SK-N-SH (cell line): ENCODE results near the gene NDC80. TPM values are rescaled to one million over a fixed set of nuclear protein-coding genes. Genes with fewer than 3 reads are reported as not detected.
"Not testable (repeated sequence)": the region's sequence is repeated elsewhere in the genome, so short reads cannot be mapped to it uniquely, and the experiment has no call there.

Experiments
- CTCF ChIA-PET: fragments of 300-600, 350-600 bp; formaldehyde crosslinking; extraction: SDS; loops from one replicate; lab custom pipeline; 2021; lab: Yijun Ruan, JAX
- POLR2A ChIA-PET: fragments of 350-600 bp; sonication (Branson Sonifier 250); formaldehyde crosslinking; extraction: SDS; loops from one replicate; lab custom pipeline; 2020; ENCODE audit warnings: antibody characterized with exemption, inconsistent platforms; lab: Yijun Ruan, JAX
- DNase-seq: peaks from one replicate; pipeline ENCODE4 v3.0.0; 2012
- H2AFZ ChIP-seq: fragments of 200-600 bp; sonication (generic); 2 replicates; pipeline ENCODE4 v1.8.1; 2016; ENCODE audit warnings: antibody characterized with exemption, mild to moderate bottlenecking, low read depth
- H3F3A ChIP-seq: fragments of 200-600 bp; sonication (generic); replicated peaks from 2 replicates; pipeline ENCODE3; 2016; ENCODE audit warnings: antibody characterized with exemption, mild to moderate bottlenecking; ENCODE audit not compliant: insufficient read depth
- H3K27ac ChIP-seq, 2 experiments: fragments of 200-500 bp in 1 of 2; fragments of 200-600 bp in 1 of 2; sonication (Bioruptor generic) in 1 of 2; sonication (generic), shearing (Covaris generic) in 1 of 2; 2 replicates each; pipeline versions ENCODE4 v1.5.1 to v1.6.1; 2014 to 2016; ENCODE audit warnings: low read depth in 2 of 2, inconsistent platforms in 1 of 2, low read length in 1 of 2, mild to moderate bottlenecking in 1 of 2, mixed read lengths in 1 of 2
- H3K27me3 ChIP-seq: fragments of 200-600 bp; sonication (generic), shearing (Covaris generic); 2 replicates; pipeline ENCODE4 v1.6.1; 2016; ENCODE audit warnings: mixed run types; ENCODE audit not compliant: insufficient read depth
- H3K36me3 ChIP-seq, 2 experiments: fragments of 200-500 bp in 1 of 2; fragments of 200-600 bp in 1 of 2; sonication (Bioruptor generic) in 1 of 2; sonication (generic) in 1 of 2; replicated peaks in 1 of 2; 2 replicates each; pipeline versions ENCODE3 to v1.5.1; 2014 to 2016; ENCODE audit warnings: low read length in 1 of 2, mild to moderate bottlenecking in 1 of 2; ENCODE audit not compliant: insufficient read depth in 2 of 2, control insufficient read depth in 1 of 2
- H3K4me1 ChIP-seq, 2 experiments: fragments of 200-500 bp in 1 of 2; fragments of 200-600 bp in 1 of 2; sonication (Bioruptor generic) in 1 of 2; sonication (generic), shearing (Covaris generic) in 1 of 2; 2 replicates each; pipeline versions ENCODE4 v1.5.1 to v1.6.1; 2014 to 2016; ENCODE audit warnings: low read depth in 1 of 2, low read length in 1 of 2, mixed run types in 1 of 2; ENCODE audit not compliant: insufficient read depth in 2 of 2, control insufficient read depth in 1 of 2
- H3K4me2 ChIP-seq: fragments of 200-600 bp; sonication (generic), shearing (Covaris generic); 2 replicates; pipeline ENCODE4 v1.6.1; 2017; ENCODE audit warnings: mixed run types
- H3K4me3 ChIP-seq, 2 experiments: fragments of 200-500 bp in 1 of 2; fragments of 200-600 bp in 1 of 2; sonication (Bioruptor generic) in 1 of 2; sonication (generic), shearing (Covaris generic) in 1 of 2; 2 replicates each; pipeline versions ENCODE4 v1.5.1 to v1.8.1; 2014 to 2016; ENCODE audit warnings: low read depth in 2 of 2, inconsistent platforms in 1 of 2, low read length in 1 of 2, mild to moderate bottlenecking in 1 of 2, mixed read lengths in 1 of 2, moderate library complexity in 1 of 2
- H3K79me2 ChIP-seq: fragments of 200-600 bp; sonication (generic); 2 replicates; pipeline ENCODE4 v1.8.1; 2017; ENCODE audit warnings: mild to moderate bottlenecking; ENCODE audit not compliant: insufficient read depth
- H3K9ac ChIP-seq: fragments of 200-600 bp; sonication (generic); 2 replicates; pipeline ENCODE4 v1.6.1; 2017; ENCODE audit warnings: mixed run types
- H3K9me2 ChIP-seq: fragments of 200-600 bp; sonication (generic); 2 replicates; pipeline ENCODE4 v1.6.1; 2017; ENCODE audit warnings: mixed run types
- H3K9me3 ChIP-seq: fragments of 200-600 bp; sonication (generic); 2 replicates; pipeline ENCODE4 v1.6.1; 2017; ENCODE audit warnings: mixed run types, mild to moderate bottlenecking, moderate library complexity
- H4K20me1 ChIP-seq: fragments of 200-600 bp; sonication (generic); 2 replicates; pipeline ENCODE4 v1.6.1; 2017; ENCODE audit warnings: mild to moderate bottlenecking, mixed run types; ENCODE audit not compliant: insufficient read depth
- ELF1 ChIP-seq: IDR thresholded peaks from 2 replicates; pipeline ENCODE4 v1.4.0; 2012
- EZH2phosphoT487 ChIP-seq: fragments of 200-600 bp; sonication (generic); IDR thresholded peaks from 2 replicates; pipeline ENCODE4 v1.6.1; 2017; ENCODE audit warnings: low read depth, mixed run types, mild to moderate bottlenecking, antibody characterized with exemption, moderate library complexity, borderline replicate concordance
- FOXJ3 ChIP-seq: sonication (generic); formaldehyde crosslinking; IDR thresholded peaks from 2 replicates; pipeline ENCODE4 v1.5.1; 2020; ENCODE audit warnings: mild to moderate bottlenecking, missing genetic modification reagents
- GATA2 ChIP-seq: sonication (generic); formaldehyde crosslinking; IDR thresholded peaks from 2 replicates; pipeline ENCODE4 v1.5.0; 2020; ENCODE audit warnings: mild to moderate bottlenecking, missing genetic modification reagents
- IRF3 ChIP-seq: fragments of 150-350 bp; IDR thresholded peaks from 2 replicates; pipeline ENCODE4 v1.6.1; 2016; ENCODE audit warnings: mild to moderate bottlenecking, low read depth, low read length
- NFIC ChIP-seq: IDR thresholded peaks from 2 replicates; pipeline ENCODE4 v1.4.0; 2012; ENCODE audit warnings: borderline replicate concordance
- POLR2AphosphoS5 ChIP-seq: IDR thresholded peaks from 2 replicates; pipeline ENCODE4 v1.6.1; 2012; ENCODE audit warnings: low read depth, low read length
- REST ChIP-seq: IDR thresholded peaks from 2 replicates; pipeline ENCODE4 v1.6.1; 2012; ENCODE audit warnings: mild to moderate bottlenecking, low read depth, low read length, moderate library complexity
- SMC3 ChIP-seq: IDR thresholded peaks from 2 replicates; pipeline ENCODE4 v1.6.1; 2012; ENCODE audit warnings: low read depth, low read length, improper control_type of control experiment
- TAF1 ChIP-seq: IDR thresholded peaks from 2 replicates; pipeline ENCODE4 v1.6.1; 2012; ENCODE audit warnings: low read depth, mild to moderate bottlenecking, low read length, moderate library complexity, borderline replicate concordance
- YY1 ChIP-seq: IDR thresholded peaks from 2 replicates; pipeline ENCODE4 v1.4.0; 2012; ENCODE audit warnings: low read depth, mild to moderate bottlenecking
- WGBS: methylation state at CpG from one replicate; pipeline ENCODE4 v1.1.6; 2017; ENCODE audit warnings: low lambda C conversion rate; 5-methylcytosine and 5-hydroxymethylcytosine counted together
- polyA plus RNA-seq, 3 experiments: library from polyadenylated mRNA; depleted of rRNA; stranded (reverse); fragments of >200 nt; gene quantifications; 2 replicates each; pipeline ENCODE4 v1.2.3, GENCODE V29; 2012

Gene NDC80
- polyA plus RNA-seq, 1 of the 3 experiments (the other 2 are of a cell fraction) = 11.3 TPM

GRCh38 chr18:2522112-2522511, 49.2 kb upstream of the NDC80 start:
- POLR2A ChIA-PET = no interaction called here
- no peak overlapping the region for H3K27ac ChIP-seq
- CTCF ChIA-PET = interaction anchor here (1.3 to 2.0 kb wide), 2 partner anchors 20 to 25 kb away, joined by 5 to 6 read pairs; no protein-coding TSS in a partner anchor
- H3K27me3 ChIP-seq = no peaks in the 10 kb centered on the region
- no peaks in the 10 kb centered on the region for H3K79me2 ChIP-seq
- 86% methylated on average over 4 of the region's 4 CpGs for WGBS
- H3K4me1 ChIP-seq = no peaks in the 10 kb centered on the region
- no peak overlapping the region for H3K4me2 ChIP-seq
- H3K9me2 ChIP-seq = no peaks in the 10 kb centered on the region
- peaks cover 9% of the 10 kb centered on the region for H3F3A ChIP-seq
- H3K4me3 ChIP-seq = no peak overlapping the region
- TF ChIP-seq REST = no peak
- TF ChIP-seq FOXJ3 (CRISPR knock-in tag) = no peak
- no peak for TF ChIP-seq TAF1
- TF ChIP-seq GATA2 = no peak
- no peak for TF ChIP-seq YY1
- TF ChIP-seq ELF1 = no peak
- no peak for TF ChIP-seq SMC3
- TF ChIP-seq EZH2phosphoT487 = no peak
- TF ChIP-seq POLR2AphosphoS5 = no peak
- TF ChIP-seq IRF3 = no peak
- no peak for TF ChIP-seq NFIC
- TF ChIP-seq, all 33 proteins: peak for 0
- no peak for DNase-seq
- Histone ChIP-seq H2AFZ (no peak overlapping the region), H4K20me1 (no peaks in the 10 kb centered on the region), H3K36me3 (no peaks in the 10 kb centered on the region), H3K9me3 (no peaks in the 10 kb centered on the region), H3K9ac (no peak overlapping the region)

- H4K20me1 ChIP-seq, H3K9ac ChIP-seq, H3F3A ChIP-seq, DNase-seq, H3K9me3 ChIP-seq, H3K4me1 ChIP-seq, H3K4me2 ChIP-seq, H3K27ac ChIP-seq, H3K9me2 ChIP-seq, H3K79me2 ChIP-seq, H3K36me3 ChIP-seq, H3K4me3 ChIP-seq, POLR2A ChIA-PET, H3K27me3 ChIP-seq: not testable (repeated sequence)
- CTCF ChIA-PET = interaction anchor here (1.9 kb wide), 1 partner anchor 17 kb away, joined by 9 read pairs; no protein-coding TSS in a partner anchor
- WGBS = 29% methylated on average over 2 of the region's 2 CpGs
- H2AFZ ChIP-seq = peak overlapping the region; percentile 51; the same call in 1 of the 2 replicates
Observed at GRCh38 chr18:2524794-2525198, 46.6 kb upstream of the NDC80 start.
